HUES6 (cell line): Measurements from ENCODE around the gene SSX4B.
"Not testable (repeated sequence)": the region's sequence is repeated elsewhere in the genome, so short reads cannot be mapped to it uniquely, and the experiment has no call there.

Experiments
- H3K27ac ChIP-seq: 2 replicates; pipeline ENCODE4 v1.7.0; 2013; ENCODE audit warnings: low read depth, mild to moderate bottlenecking, low read length, inconsistent platforms
- H3K27me3 ChIP-seq: 2 replicates; pipeline ENCODE4 v1.6.1; 2013; ENCODE audit warnings: low read length; ENCODE audit not compliant: control insufficient read depth, insufficient read depth
- H3K36me3 ChIP-seq: 2 replicates; pipeline ENCODE4 v1.6.1; 2013; ENCODE audit warnings: low read length; ENCODE audit not compliant: control insufficient read depth, insufficient read depth
- H3K4me1 ChIP-seq: 2 replicates; pipeline ENCODE4 v1.6.1; 2013; ENCODE audit warnings: low read length; ENCODE audit not compliant: control insufficient read depth, insufficient read depth
- H3K4me3 ChIP-seq: 2 replicates; pipeline ENCODE4 v1.5.1; 2013; ENCODE audit warnings: low read depth, low read length
- H3K9ac ChIP-seq: one replicate; pipeline ENCODE4 v1.6.1; 2013; ENCODE audit warnings: mild to moderate bottlenecking, low read length
- H3K9me3 ChIP-seq: 2 replicates; pipeline ENCODE4 v1.6.1; 2013; ENCODE audit warnings: low read depth, low read length; ENCODE audit not compliant: control insufficient read depth, insufficient read depth

The SSX4B gene

GRCh38 chrX:48411860-48412259, at the start of gene SSX4B:
SSX4B (minus strand) TSS chrX:48411960; CDS start chrX:48411372, 588 bp downstream.
- not testable (repeated sequence) for H3K4me3 ChIP-seq, H3K27ac ChIP-seq, H3K4me1 ChIP-seq, H3K9me3 ChIP-seq, H3K36me3 ChIP-seq, H3K27me3 ChIP-seq, H3K9ac ChIP-seq

DNA sequence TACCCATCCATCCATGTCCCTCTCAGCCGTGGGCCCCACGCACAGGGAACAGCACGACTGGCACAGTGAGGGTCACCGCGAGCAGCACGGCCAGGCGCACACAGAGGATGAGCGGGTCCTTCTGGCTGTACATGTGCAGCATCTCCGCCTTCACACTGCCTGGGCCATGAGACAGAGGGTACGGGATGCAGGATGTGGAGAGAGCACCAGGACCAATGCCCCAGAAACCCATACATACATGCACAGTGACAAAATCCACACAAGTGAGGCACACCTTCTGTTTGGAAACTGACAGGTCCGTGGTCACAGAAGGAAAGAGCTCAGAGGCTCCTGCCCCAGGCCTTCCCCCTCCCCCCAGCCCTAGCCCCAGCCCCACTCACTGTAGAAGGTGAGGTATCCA, 48.8 kb upstream of the SSX4B start:
- no peaks in the 10 kb centered on the region for H3K27me3 ChIP-seq
- H3K36me3 ChIP-seq: peaks cover 37% of the 10 kb centered on the region
- H3K9me3 ChIP-seq: peaks cover 42% of the 10 kb centered on the region; the same call in 1 of the 2 replicates
- no peak overlapping the region for H3K9ac ChIP-seq
- no peak overlapping the region for H3K27ac ChIP-seq
- no peak overlapping the region for H3K4me3 ChIP-seq
- H3K4me1 ChIP-seq: no peaks in the 10 kb centered on the region

- no peak overlapping the region for H3K4me3 ChIP-seq
- no peaks in the 10 kb centered on the region for H3K4me1 ChIP-seq
- peaks cover 36% of the 10 kb centered on the region; the same call in 1 of the 2 replicates for H3K9me3 ChIP-seq
- no peaks in the 10 kb centered on the region for H3K27me3 ChIP-seq
- no peak overlapping the region for H3K9ac ChIP-seq
- H3K27ac ChIP-seq: no peak overlapping the region
- H3K36me3 ChIP-seq: peaks cover 32% of the 10 kb centered on the region
Measured at GRCh38 chrX:48460031-48460430, 48.3 kb upstream of the SSX4B start.

- Histone ChIP-seq H3K4me1 (no peaks in the 10 kb centered on the region), H3K27ac (no peak overlapping the region), H3K36me3 (peaks cover 32% of the 10 kb centered on the region), H3K9me3 (peaks cover 34% of the 10 kb centered on the region; the same call in 1 of the 2 replicates), H3K9ac (no peak overlapping the region), H3K4me3 (no peak overlapping the region), H3K27me3 (no peaks in the 10 kb centered on the region)
Measured at GRCh38 chrX:48459483-48459882, 47.7 kb upstream of the SSX4B start.

DNA sequence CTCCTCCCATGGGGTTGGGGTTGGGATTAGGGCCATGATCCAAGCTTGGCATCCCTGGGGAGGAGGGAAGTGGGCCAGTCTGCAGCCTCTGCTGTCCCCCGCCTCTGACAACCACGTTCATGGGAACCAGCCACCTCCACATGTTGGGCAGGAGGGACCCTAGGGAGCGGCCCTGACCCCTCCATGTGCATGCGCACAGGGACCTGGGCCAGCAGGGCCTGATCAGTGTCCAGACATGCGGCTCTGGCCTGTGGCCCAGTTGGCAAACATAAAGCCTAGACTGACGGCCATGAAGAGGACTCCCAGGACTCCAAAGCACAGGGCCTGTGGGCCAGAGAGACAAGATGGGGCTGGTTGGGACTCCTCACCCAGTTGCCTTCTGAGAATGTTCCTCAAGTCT, 47.0 kb upstream of the SSX4B start:
- peaks cover 30% of the 10 kb centered on the region; the same call in 1 of the 2 replicates for H3K9me3 ChIP-seq
- no peak overlapping the region for H3K9ac ChIP-seq
- no peaks in the 10 kb centered on the region for H3K4me1 ChIP-seq
- H3K4me3 ChIP-seq: no peak overlapping the region
- H3K27me3 ChIP-seq: no peaks in the 10 kb centered on the region
- H3K27ac ChIP-seq: no peak overlapping the region
- H3K36me3 ChIP-seq: peaks cover 32% of the 10 kb centered on the region

DNA sequence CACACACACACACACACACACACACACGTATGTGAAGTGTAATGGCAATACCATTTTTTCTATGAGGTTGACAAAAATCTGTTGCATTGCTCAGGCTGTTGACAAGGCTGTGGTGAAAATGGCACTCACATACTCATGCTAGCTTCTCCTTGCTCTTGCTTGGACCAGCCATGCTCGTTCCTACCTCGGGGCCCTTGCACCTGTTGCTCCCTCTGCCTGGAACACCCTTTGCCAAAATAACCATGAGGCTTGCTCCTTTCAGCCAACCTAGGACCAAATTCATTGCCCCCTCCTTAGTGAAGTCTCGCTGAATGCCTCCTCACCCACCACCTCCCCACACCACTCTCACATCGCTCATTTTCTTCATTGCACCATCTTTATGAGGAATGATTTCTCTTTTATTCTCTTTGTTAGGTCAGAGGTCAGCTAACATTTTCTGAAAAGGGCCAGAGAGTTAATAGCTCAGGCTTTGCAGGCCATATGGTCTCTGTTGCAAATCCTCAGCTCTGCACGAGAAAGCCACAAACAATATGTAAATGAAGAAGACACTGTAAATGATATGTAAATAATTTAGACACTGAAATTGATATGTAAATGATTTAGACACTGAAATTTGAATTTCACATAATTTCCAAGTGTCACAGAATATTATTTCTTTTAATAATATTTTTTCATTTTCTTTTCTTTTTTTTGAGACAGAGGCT, 45.0 kb upstream of the SSX4B start:
- no peak overlapping the region for H3K4me3 ChIP-seq
- peaks cover 28% of the 10 kb centered on the region for H3K36me3 ChIP-seq
- H3K9ac ChIP-seq: no peak overlapping the region
- H3K27me3 ChIP-seq: no peaks in the 10 kb centered on the region
- H3K4me1 ChIP-seq: no peaks in the 10 kb centered on the region
- H3K9me3 ChIP-seq: peaks cover 30% of the 10 kb centered on the region; the same call in 1 of the 2 replicates
- H3K27ac ChIP-seq: no peak overlapping the region

DNA sequence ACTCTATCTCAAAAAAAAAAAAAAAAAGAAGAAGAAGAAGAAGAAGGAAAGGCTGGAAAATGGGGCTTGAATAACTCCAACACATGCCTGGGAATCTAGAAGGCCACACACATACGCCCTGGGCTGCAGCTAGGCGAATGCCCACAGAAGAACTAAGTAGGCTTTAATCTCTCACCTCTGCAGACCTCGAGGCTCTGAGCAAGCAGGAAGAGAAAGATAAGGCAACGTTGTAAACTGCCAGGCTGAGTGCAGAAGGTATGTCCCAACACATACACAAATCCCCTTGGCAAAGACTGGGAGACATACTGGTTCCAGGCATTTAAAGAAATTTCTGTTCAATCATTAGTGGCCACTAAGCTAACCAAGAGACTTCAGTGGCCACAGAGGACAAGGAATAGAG, 39.9 kb upstream of the SSX4B start:
- Histone ChIP-seq H3K9me3 (peaks cover 5% of the 10 kb centered on the region; the same call in 1 of the 2 replicates), H3K27me3 (no peaks in the 10 kb centered on the region), H3K27ac (no peak overlapping the region), H3K36me3 (no peaks in the 10 kb centered on the region), H3K9ac (no peak overlapping the region), H3K4me3 (no peak overlapping the region), H3K4me1 (no peaks in the 10 kb centered on the region)

DNA sequence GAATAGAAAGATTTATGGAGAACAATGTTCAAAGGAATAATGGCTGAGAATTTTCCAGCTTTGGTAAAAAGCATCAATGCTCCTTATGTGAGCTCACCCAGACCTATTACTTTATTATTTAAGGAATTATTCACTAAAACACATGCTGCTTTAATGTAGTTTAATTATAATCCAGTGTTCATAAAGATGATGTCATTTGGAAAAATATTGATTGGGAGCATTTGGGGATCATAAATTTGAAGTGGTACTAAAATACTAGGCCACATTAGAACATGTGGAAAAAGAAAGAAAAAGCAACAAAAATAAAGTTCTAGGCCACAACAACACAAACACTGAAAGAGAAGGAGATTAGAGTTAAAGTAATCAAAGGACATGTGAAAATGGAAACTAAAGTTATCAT, 38.3 kb upstream of the SSX4B start:
- H3K4me1 ChIP-seq: no peaks in the 10 kb centered on the region
- no peak overlapping the region for H3K4me3 ChIP-seq
- no peaks in the 10 kb centered on the region for H3K27me3 ChIP-seq
- peaks cover 3% of the 10 kb centered on the region; the same call in 1 of the 2 replicates for H3K9me3 ChIP-seq
- no peak overlapping the region for H3K27ac ChIP-seq
- no peaks in the 10 kb centered on the region for H3K36me3 ChIP-seq
- no peak overlapping the region for H3K9ac ChIP-seq

GRCh38 chrX:48447201-48447600, 35.4 kb upstream of the SSX4B start:
- not testable (repeated sequence) for H3K27ac ChIP-seq, H3K36me3 ChIP-seq, H3K27me3 ChIP-seq, H3K4me1 ChIP-seq, H3K9ac ChIP-seq, H3K9me3 ChIP-seq, H3K4me3 ChIP-seq

- not testable (repeated sequence) for H3K36me3 ChIP-seq, H3K4me1 ChIP-seq, H3K27me3 ChIP-seq, H3K27ac ChIP-seq
- H3K9ac ChIP-seq: peak overlapping the region; percentile 7
- peak overlapping the region; percentile 49; the same call in 1 of the 2 replicates for H3K4me3 ChIP-seq
- peaks cover 13% of the 10 kb centered on the region for H3K9me3 ChIP-seq
Measured at GRCh38 chrX:48433713-48434112, 22.0 kb upstream of the SSX4B start.

GRCh38 chrX:48430166-48430565, 18.4 kb upstream of the SSX4B start:
- H3K27ac ChIP-seq, H3K27me3 ChIP-seq, H3K9ac ChIP-seq, H3K4me1 ChIP-seq, H3K4me3 ChIP-seq, H3K36me3 ChIP-seq: not testable (repeated sequence)
- peaks cover 13% of the 10 kb centered on the region for H3K9me3 ChIP-seq
